ENCODE measurements around the gene IFNA13.

The IFNA13 gene

GRCh38 chr9:21362287-21362686, 5.6 kb downstream of the IFNA13 start:
- no peak for DNase-seq (ENCODE audit: low read depth, low spot score)
- ChIA-PET CTCF (no interaction called here), POLR2A (no interaction called here)
- H3K4me3 ChIP-seq (ENCODE audit: low read depth, low read length) = no peak overlapping the region
- TF ChIP-seq CTCF (IDR thresholded peaks at IDR 0.05; ENCODE audit: insufficient read depth, low read length, missing control alignments) = no peak

DNA sequence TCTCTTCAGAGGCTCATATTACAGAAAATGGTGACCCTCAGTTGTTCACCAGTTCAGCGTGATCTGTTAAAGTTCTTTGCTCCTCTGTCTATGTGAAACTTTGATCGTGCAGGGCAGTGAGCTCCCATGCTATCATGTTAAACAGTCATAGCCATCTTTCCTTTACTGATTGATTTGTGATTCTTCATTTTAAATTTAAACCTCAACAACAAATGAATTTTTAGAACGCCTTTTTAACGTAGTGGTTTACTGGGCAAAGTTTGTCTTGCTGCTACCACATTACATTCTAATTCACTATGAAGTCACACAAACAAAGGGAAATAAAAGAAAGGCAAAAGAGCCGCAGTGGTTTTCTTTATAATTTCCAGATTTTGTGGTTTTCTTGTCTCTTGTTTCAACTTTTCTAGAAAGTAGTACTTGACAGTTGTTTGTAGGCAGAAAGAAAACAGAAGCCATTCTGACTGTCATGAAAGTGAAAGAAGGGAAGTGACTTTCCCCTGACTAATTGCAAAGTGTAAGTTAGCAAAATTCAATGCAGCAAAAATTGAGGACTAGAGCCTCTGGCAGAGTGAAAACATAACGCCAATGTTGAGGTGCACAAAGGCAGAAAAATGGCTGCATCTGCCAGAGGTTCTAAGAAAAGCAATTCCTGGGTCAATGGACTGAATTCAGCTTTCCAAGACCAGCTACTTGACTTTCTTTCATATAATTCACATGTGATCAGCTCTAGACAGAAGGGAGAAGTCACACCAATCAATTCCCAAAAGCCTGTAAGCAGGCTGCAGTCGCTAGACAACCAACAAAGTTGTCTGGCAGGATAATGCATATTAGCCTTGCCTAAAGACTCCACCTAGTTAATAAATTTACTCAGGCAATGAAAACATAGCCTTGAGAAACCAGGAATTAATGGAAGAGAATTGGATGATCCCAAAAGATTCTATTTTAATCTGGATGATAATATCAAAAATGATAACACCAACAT, 10.1 kb downstream of the IFNA13 start:
- CTCF ChIA-PET = interaction anchor here (0.9 kb wide), 1 partner anchor 9 kb away, joined by 3 read pairs; no protein-coding TSS in a partner anchor
- TF ChIP-seq CTCF (IDR thresholded peaks at IDR 0.05; ENCODE audit: insufficient read depth, low read length, missing control alignments) = no peak
- no peak overlapping the region; the same call in 1 of the 2 replicates for H3K4me3 ChIP-seq (ENCODE audit: low read depth, low read length)
- DNase-seq (ENCODE audit: low read depth, low spot score) = no peak
- POLR2A ChIA-PET = no interaction called here

DNA sequence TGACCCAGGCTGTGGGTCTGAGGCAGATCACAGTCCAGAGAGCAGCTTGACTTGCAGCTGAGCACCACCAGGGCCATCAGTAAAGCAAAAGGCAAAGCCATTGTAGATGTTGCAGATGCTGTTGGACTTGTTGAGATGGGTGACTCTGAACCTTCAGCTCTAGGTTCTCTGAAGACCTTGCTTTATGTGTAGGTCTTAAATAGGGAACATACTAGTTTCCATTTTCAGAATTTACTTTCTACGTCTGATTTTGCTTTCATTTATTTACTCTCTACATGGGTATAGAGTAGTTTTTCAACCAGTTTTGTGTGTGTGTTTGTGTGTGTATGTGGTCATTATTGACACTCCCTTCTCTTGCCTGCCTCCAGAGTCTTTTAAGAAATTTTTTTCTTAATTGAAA, 17.1 kb downstream of the IFNA13 start, which contains the start of gene IFNA6:
Gene IFNA6 (minus strand): TSS at position 101 of the 400 bp plus-strand sequence. CDS start 0 bp downstream, at position 101.
- TF ChIP-seq CTCF (IDR thresholded peaks at IDR 0.05; ENCODE audit: insufficient read depth, low read length, missing control alignments) = no peak
- POLR2A ChIA-PET = no interaction called here
- no peak within 1 kb of the TSS for H3K4me3 ChIP-seq (ENCODE audit: low read depth, low read length)
- no peak for DNase-seq (ENCODE audit: low read depth, low spot score)
- CTCF ChIA-PET = no interaction called here

DNA sequence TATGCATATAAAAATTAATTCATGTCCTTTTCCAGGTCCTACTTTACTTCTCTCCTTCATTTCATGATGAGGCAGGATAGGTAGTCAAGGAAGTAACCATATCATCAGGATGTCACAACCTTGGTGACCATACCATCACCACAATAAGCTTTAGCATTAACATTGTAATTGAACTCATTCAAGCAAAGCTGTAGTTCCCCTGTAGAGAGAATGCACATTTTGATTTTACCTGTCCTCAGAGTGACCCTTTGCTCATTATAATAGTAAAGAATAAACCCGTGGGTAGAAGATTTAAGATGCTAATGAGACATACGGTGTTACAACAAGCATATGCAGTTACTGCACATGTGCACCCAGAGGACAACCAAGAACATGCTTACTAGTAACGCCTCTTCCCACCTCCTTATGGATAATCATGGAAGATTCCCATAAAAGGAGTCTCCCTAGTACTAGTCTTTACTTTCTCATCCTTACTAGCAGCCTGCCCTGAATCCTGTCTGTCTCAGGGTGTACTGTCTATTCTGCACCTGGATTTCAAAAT, 19.4 kb downstream of the IFNA13 start:
- CTCF ChIA-PET = interaction anchor here (0.9 to 1.8 kb wide), 2 partner anchors 9 to 47 kb away, joined by 3 to 8 read pairs; no protein-coding TSS in a partner anchor
- H3K4me3 ChIP-seq (ENCODE audit: low read depth, low read length) = no peak overlapping the region
- no peak for DNase-seq (ENCODE audit: low read depth, low spot score)
- POLR2A ChIA-PET = no interaction called here
- no peak for TF ChIP-seq CTCF (IDR thresholded peaks at IDR 0.05; ENCODE audit: insufficient read depth, low read length, missing control alignments)

DNA sequence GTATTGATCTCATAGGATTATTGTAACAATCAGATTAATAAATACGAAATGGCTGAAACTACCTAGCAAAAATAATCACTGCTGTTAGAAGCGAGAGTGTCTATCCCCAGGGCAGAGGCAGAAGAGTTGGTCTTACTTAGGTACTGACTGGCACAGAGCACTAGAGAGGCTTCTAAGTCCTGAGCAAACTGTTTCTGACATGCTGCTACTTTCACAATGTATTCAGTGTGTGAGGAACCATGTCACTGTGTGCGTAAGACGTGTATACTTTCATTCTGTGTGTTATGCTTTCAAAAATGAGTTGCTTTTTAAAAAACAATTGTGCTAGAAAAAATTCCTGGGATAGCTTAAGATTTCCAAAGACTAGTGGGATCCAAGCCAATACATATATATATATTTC, 27.1 kb downstream of the IFNA13 start:
- TF ChIP-seq CTCF (IDR thresholded peaks at IDR 0.05; ENCODE audit: insufficient read depth, low read length, missing control alignments) = no peak
- CTCF ChIA-PET = interaction anchor here (1.0 to 2.5 kb wide), 3 partner anchors 15 to 115 kb away, joined by 3 to 5 read pairs (median 4); no protein-coding TSS in a partner anchor
- no peak for DNase-seq (ENCODE audit: low read depth, low spot score)
- no peak overlapping the region for H3K4me3 ChIP-seq (ENCODE audit: low read depth, low read length)
- POLR2A ChIA-PET = no interaction called here

- POLR2A ChIA-PET = no interaction called here
- no peak for TF ChIP-seq CTCF (IDR thresholded peaks at IDR 0.05; ENCODE audit: insufficient read depth, low read length, missing control alignments)
- no peak for DNase-seq (ENCODE audit: low read depth, low spot score)
- H3K4me3 ChIP-seq (ENCODE audit: low read depth, low read length) = no peak overlapping the region
- CTCF ChIA-PET = interaction anchor here (1.0 to 2.8 kb wide), 4 partner anchors 11 to 59 kb away, joined by 3 to 10 read pairs (median 4); no protein-coding TSS in a partner anchor
These were observed 31.4 kb downstream of the IFNA13 start for GRCh38 chr9:21336457-21336856.
